KOPT-K1 (cell line): ENCODE measurements around the gene E2F1.
"Not testable (repeated sequence)": the region's sequence is repeated elsewhere in the genome, so short reads cannot be mapped to it uniquely, and the experiment has no call there.

Experiments used
- H3K27ac ChIP-seq: fragments of 200-600 bp; sonication (generic); 2 replicates; pipeline ENCODE4 v1.5.1; 2016; ENCODE audit warnings: antibody characterized with exemption, mild to moderate bottlenecking, low read depth, low read length; ENCODE audit not compliant: poor library complexity, severe bottlenecking
- H3K36me3 ChIP-seq: fragments of 200-600 bp; sonication (generic); 2 replicates; pipeline ENCODE4 v1.5.1; 2017; ENCODE audit warnings: antibody characterized with exemption, mild to moderate bottlenecking, low read length, moderate library complexity; ENCODE audit not compliant: insufficient read depth
- H3K9me3 ChIP-seq: fragments of 200-600 bp; sonication (generic); 2 replicates; pipeline ENCODE4 v1.5.1; 2017; ENCODE audit warnings: antibody characterized with exemption, low read length, mild to moderate bottlenecking; ENCODE audit not compliant: insufficient read depth, poor library complexity, severe bottlenecking

Gene E2F1

GRCh38 chr20:33636776-33637175 lies 49.4 kb downstream of the E2F1 start:
- H3K36me3 ChIP-seq = peaks cover 72% of the 10 kb centered on the region
- no peaks in the 10 kb centered on the region for H3K9me3 ChIP-seq
- H3K27ac ChIP-seq = no peak overlapping the region

GRCh38 chr20:33635341-33635740 lies 50.8 kb downstream of the E2F1 start:
- H3K36me3 ChIP-seq = peaks cover 66% of the 10 kb centered on the region
- no peak overlapping the region for H3K27ac ChIP-seq
- no peaks in the 10 kb centered on the region for H3K9me3 ChIP-seq

GRCh38 chr20:33631910-33632309 lies 54.3 kb downstream of the E2F1 start:
- not testable (repeated sequence) for H3K27ac ChIP-seq, H3K9me3 ChIP-seq
- peaks cover 69% of the 10 kb centered on the region for H3K36me3 ChIP-seq

- H3K36me3 ChIP-seq = peaks cover 77% of the 10 kb centered on the region
- H3K9me3 ChIP-seq = no peaks in the 10 kb centered on the region
- no peak overlapping the region for H3K27ac ChIP-seq
Observed at GRCh38 chr20:33630507-33630906, 55.7 kb downstream of the E2F1 start.

GRCh38 chr20:33629979-33630378 lies 56.2 kb downstream of the E2F1 start:
- H3K9me3 ChIP-seq = no peaks in the 10 kb centered on the region
- peaks cover 79% of the 10 kb centered on the region for H3K36me3 ChIP-seq
- H3K27ac ChIP-seq = no peak overlapping the region

- Histone ChIP-seq H3K36me3 (peaks cover 80% of the 10 kb centered on the region), H3K27ac (no peak overlapping the region), H3K9me3 (no peaks in the 10 kb centered on the region)
Observed at GRCh38 chr20:33629533-33629932, 56.7 kb downstream of the E2F1 start.

GRCh38 chr20:33627577-33628216 lies 58.5 kb downstream of the E2F1 start:
- H3K27ac ChIP-seq = no peak overlapping the region
- no peaks in the 10 kb centered on the region for H3K9me3 ChIP-seq
- peaks cover 84% of the 10 kb centered on the region for H3K36me3 ChIP-seq

GRCh38 chr20:33626190-33626589 lies 60.0 kb downstream of the E2F1 start:
- H3K36me3 ChIP-seq = peaks cover 79% of the 10 kb centered on the region
- no peaks in the 10 kb centered on the region for H3K9me3 ChIP-seq
- no peak overlapping the region for H3K27ac ChIP-seq
